Breast epithelium (tissue), 3 donors: ENCODE measurements around the gene ZNF146.
"Not testable (repeated sequence)": the region's sequence is repeated elsewhere in the genome, so short reads cannot be mapped to it uniquely, and the experiment has no call there.

Experiments
- POLR2A ChIP-seq: fragments of 450-650 bp; IDR thresholded peaks from one replicate; pipeline ENCODE4 v1.6.1; 2016; ENCODE audit warnings: antibody characterized with exemption, mild to moderate bottlenecking, moderate library complexity
- TF ChIP-seq, protein P1 (sequence below), 3 donors: fragments of 450-650 bp; IDR thresholded peaks; one replicate each; pipeline ENCODE4 v1.5.1; 2016 to 2017; ENCODE audit warnings: antibody characterized with exemption in 3 of 3, mild to moderate bottlenecking in 3 of 3, moderate library complexity in 3 of 3

DNA sequence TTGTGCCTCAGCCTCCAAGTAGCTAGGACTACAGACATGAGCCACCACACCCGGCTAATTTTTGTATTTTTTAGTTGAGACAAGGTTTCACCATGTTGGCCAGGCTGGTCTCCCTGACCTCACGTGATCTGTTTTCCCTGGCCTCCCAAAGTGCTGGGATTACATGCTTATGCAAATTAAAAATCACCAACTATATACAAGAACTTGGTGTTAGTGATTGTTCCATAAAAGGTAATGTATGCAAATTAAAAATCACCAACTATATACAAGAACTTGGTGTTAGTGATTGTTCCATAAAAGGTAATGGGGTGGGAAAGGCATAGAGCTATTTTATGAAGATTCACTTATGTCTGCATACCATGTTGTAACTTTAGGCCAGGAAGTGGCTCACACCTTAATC lies 35.8 kb upstream of the ZNF146 start:
- TF ChIP-seq, protein P1, sequence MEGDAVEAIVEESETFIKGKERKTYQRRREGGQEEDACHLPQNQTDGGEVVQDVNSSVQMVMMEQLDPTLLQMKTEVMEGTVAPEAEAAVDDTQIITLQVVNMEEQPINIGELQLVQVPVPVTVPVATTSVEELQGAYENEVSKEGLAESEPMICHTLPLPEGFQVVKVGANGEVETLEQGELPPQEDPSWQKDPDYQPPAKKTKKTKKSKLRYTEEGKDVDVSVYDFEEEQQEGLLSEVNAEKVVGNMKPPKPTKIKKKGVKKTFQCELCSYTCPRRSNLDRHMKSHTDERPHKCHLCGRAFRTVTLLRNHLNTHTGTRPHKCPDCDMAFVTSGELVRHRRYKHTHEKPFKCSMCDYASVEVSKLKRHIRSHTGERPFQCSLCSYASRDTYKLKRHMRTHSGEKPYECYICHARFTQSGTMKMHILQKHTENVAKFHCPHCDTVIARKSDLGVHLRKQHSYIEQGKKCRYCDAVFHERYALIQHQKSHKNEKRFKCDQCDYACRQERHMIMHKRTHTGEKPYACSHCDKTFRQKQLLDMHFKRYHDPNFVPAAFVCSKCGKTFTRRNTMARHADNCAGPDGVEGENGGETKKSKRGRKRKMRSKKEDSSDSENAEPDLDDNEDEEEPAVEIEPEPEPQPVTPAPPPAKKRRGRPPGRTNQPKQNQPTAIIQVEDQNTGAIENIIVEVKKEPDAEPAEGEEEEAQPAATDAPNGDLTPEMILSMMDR (IDR thresholded peaks at IDR 0.05), result not testable (repeated sequence)
- not testable (repeated sequence) for TF ChIP-seq POLR2A
